ENCODE measurements around the gene PTPRH. TPM values are rescaled to one million over a fixed set of nuclear protein-coding genes. Genes with fewer than 3 reads are reported as not detected.
A peak's percentile ranks its signal among the peaks of the same experiment; 100 is the strongest.

Gene PTPRH
- total RNA-seq, 2 donors from 2014 or later = not detected

DNA sequence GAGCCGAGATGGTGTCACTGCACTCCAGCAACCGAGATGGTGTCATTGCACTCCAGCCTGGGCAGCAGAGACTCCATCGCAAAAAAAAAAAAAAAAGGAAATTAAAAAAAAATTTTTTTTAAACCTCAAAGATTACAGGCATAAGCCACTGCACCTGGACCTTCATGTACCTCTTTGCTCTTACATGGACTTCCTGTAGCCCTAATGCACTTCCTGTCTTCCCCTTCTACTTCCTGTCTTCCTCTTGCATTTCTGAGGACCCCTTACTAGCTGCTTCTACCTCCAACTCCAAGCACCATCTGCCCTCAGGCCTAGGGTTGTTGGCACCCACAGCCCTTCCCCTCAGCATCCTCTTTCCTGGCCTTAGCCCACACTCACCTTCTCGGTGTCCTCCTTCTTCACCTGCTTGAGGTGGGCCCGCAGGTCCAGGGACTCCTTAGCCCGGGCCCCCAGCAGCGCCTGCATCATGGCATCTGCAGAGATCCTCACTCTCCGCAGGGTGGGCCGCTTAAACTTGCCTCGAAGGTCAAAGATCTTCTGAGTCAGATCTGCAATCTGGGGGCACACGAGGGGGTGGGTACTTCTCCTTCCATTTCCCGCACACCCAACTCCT, 55.5 kb downstream of the PTPRH start:
- Mint-ChIP-seq H3K4me3 (no peak overlapping the region), H3K36me3 (ENCODE audit: low read depth) (no peaks in the 10 kb centered on the region), H3K9me3 (peaks cover 13% of the 10 kb centered on the region), H3K27me3 (peaks cover 11% of the 10 kb centered on the region), H3K4me1 (peaks cover 17% of the 10 kb centered on the region), H3K27ac (no peak overlapping the region)
- no peak for ATAC-seq (replicated peaks)

DNA sequence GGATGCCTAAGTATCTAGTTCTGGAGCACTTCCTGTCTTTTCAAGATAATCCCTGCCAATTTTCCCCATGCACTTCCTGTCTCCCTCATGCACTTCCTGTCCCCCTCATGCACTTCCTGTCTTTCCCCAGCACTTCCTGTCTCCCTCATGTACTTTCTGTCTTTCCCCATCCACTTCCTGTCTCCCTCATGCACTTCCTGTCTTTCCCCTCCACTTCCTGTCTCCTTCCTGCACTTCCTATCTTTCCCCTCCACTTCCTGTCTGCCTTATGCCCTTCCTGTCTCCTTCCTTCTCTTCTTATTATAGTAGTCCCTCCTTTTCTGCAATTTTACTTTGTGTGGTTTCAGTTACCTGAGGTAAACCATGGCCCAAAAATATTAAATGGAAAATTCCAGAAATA, 57.3 kb downstream of the PTPRH start:
- Mint-ChIP-seq H3K4me1 (peaks cover 17% of the 10 kb centered on the region), H3K9me3 (peaks cover 13% of the 10 kb centered on the region), H3K27me3 (peaks cover 19% of the 10 kb centered on the region), H3K4me3 (no peak overlapping the region), H3K36me3 (ENCODE audit: low read depth) (no peaks in the 10 kb centered on the region), H3K27ac (peak overlapping the region; percentile 47)
- no peak for ATAC-seq (replicated peaks)

DNA sequence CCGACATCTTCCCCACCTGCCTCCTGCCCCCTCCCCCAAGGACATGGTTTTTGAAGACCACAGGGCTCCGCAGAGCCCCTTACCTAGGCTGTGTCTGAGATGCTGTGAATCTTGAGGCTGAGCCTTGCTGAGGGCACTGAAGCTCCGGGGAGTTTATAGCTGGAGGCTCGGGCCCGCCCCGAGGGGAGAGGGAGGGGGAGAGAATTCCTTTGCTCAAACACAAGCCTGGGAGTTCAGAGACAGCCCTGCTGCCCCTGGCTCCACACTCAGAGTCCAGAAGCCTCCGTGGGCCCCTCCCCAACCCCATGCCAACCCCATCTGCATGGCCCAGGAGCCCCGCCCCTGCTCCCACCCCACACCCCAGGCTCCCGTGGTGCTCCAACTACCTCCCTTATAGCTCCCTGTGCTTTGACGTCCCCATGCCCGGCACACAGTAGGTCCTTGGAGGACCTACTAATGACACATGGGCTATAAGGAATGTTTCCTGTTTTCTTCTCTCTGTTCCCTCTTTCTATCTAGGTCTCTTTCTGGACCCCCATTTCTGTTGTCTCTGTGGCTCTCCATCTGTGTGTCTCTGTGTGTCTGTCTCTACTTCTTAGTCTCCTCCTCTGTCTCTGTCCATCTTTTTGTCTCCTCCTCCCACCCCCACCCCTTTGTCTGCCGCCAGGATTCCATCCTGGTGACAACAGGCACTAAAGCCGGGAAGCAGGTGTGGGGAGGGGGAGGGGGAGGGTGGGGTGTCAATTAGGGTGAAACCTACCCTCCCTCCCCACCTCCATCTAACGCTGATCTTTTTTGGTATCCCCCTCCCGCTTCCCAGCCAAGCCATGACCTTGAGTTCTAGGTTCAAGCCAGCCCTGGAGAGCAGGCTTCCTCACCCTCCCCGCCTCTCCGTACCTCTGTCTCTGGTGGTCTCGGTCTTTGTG, 60.0 kb downstream of the PTPRH start, which contains the start of gene TNNT1:
Gene TNNT1, minus strand, starts transcription at position 129 of the 926 bp plus-strand sequence. CDS start 2,049 bp downstream, outside the sequence.
- no peak within 1 kb of the TSS for H3K4me3 Mint-ChIP-seq
- H3K27me3 Mint-ChIP-seq = peaks cover 31% of the 10 kb centered on the region
- H3K27ac Mint-ChIP-seq = no peak within 1 kb of the TSS
- no peaks in the 10 kb centered on the region for H3K36me3 Mint-ChIP-seq (ENCODE audit: low read depth)
- H3K4me1 Mint-ChIP-seq = peaks cover 14% of the 10 kb centered on the region
- no peak for ATAC-seq (replicated peaks)
- H3K9me3 Mint-ChIP-seq = peaks cover 13% of the 10 kb centered on the region

DNA sequence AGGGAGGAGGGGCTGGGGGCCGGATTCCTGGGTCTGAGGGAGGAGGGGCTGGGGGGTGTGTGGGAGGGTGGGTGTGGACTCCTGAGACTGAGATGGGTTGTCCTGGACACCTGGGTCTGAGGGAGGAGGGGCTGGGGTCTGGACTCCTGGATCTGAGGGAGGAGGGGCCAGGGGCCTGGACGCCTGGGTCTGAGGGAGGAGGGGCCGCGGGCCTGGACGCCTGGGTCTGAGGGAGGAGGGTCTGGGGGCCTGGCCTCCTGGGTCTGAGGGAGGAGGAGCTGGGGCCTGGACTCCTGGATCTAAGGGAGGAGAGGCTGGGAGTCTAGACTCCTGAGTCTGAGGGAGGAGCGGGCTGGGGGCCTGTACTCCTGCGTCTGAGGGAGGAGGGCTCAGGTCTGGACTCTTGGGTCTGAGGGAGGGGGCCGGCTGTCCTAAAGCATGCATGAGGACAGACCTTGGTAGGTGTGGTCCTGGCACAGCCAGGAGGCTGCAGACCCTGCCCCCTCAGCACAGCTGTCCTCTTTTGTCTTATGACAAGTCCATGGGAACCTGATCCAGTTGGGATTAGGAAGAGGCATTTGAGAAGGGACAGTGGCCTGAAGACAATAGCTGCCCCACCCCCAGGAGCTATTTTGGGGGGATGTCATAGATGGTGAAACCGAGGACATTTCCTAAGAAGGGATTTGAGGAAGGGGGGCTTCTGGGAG, 61.6 kb downstream of the PTPRH start:
- ATAC-seq (replicated peaks) = no peak
- Mint-ChIP-seq H3K27ac (no peak overlapping the region), H3K27me3 (peaks cover 39% of the 10 kb centered on the region), H3K4me3 (no peak overlapping the region), H3K9me3 (peaks cover 10% of the 10 kb centered on the region), H3K36me3 (ENCODE audit: low read depth) (no peaks in the 10 kb centered on the region), H3K4me1 (peaks cover 6% of the 10 kb centered on the region)

DNA sequence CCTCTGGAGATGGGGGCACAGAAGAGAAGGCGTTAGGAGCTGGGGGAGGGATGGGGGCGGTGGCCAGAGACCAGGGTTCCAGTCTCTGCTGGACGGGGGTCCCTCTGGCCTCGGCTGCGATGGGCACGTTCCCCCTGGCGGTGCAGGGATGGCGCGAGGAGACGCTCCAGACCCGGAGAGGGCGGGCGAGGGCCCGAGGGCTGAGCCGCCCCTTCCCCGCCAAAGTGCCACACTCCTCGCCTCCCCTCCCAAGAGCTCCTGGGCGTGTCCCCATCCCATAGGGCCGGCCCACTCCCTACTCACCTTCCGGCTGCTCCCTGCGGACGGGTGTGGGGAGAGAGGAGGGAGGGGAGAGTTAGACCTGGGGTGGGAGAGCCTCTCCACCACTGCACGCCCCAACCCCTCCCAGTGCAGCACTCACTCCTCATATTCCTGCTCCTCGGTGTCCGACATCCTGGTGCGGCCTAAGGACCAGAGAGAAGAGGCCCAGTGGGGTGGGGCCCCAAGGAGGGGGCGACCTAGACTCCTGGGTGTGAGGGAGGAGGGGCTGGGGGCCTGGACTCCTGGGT, 62.5 kb downstream of the PTPRH start:
- Mint-ChIP-seq H3K27ac (no peak overlapping the region), H3K36me3 (ENCODE audit: low read depth) (no peaks in the 10 kb centered on the region), H3K27me3 (peaks cover 39% of the 10 kb centered on the region), H3K4me3 (no peak overlapping the region), H3K9me3 (peaks cover 4% of the 10 kb centered on the region), H3K4me1 (peaks cover under 1% of the 10 kb centered on the region)
- ATAC-seq (replicated peaks) = peak; percentile 14

DNA sequence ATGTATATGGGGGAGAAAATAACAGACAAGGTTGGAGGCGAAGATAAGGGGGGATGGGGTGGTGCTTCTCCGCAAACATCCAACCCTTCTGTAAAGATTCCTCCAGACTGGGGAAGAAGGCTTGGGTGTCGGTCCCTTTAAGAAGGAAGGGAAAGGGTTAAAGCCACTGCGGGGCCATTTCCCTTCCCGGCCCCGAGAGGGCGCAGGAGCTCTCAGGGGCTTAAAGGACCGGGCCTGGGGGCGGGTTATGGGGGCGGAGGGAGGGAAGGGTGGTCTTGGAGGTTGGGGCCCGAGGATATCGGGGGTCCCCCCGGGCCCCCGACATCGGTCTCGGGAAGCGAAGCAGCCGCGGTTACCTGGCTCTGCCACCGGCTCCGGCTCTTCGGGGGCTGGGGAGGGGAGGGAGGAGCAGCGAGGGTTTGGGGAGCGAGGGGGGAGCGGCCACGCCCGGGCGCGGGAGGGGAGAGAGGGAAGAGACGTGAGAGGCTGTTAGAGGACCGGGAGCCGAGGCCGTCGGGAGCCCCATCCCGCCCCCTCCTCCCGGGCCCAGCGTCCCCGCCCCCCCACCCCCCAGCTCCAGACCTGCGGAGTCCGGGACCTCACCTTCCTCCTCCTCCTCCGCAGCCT, 63.1 kb downstream of the PTPRH start:
- no peaks in the 10 kb centered on the region for H3K9me3 Mint-ChIP-seq
- H3K4me3 Mint-ChIP-seq = no peak overlapping the region
- H3K4me1 Mint-ChIP-seq = no peaks in the 10 kb centered on the region
- no peak for ATAC-seq (replicated peaks)
- H3K36me3 Mint-ChIP-seq (ENCODE audit: low read depth) = no peaks in the 10 kb centered on the region
- H3K27ac Mint-ChIP-seq = no peak overlapping the region
- peaks cover 40% of the 10 kb centered on the region for H3K27me3 Mint-ChIP-seq

DNA sequence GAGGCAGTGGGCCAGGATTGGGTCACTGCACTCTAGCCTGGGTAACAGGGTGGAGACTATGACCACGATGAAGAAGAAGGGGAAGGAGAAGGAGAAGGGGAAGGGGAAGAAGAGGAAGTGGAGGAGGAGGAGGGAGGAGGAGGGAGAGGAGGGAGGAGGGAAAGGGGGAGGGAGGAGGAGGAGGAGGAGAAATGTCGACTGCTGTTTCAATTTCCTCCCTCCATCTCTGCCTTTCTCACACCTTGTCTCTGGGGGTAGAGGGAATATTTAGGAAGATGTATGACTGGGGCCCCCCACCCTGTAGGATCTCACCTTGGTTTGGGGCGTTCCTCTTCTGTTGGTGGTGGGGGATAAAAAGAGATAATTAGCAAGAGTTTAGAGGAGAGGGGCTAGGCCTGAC, 64.1 kb downstream of the PTPRH start:
- Mint-ChIP-seq H3K9me3 (no peaks in the 10 kb centered on the region), H3K27ac (no peak overlapping the region), H3K4me1 (no peaks in the 10 kb centered on the region), H3K27me3 (peaks cover 45% of the 10 kb centered on the region), H3K36me3 (ENCODE audit: low read depth) (no peaks in the 10 kb centered on the region), H3K4me3 (no peak overlapping the region)
- no peak for ATAC-seq (replicated peaks)

DNA sequence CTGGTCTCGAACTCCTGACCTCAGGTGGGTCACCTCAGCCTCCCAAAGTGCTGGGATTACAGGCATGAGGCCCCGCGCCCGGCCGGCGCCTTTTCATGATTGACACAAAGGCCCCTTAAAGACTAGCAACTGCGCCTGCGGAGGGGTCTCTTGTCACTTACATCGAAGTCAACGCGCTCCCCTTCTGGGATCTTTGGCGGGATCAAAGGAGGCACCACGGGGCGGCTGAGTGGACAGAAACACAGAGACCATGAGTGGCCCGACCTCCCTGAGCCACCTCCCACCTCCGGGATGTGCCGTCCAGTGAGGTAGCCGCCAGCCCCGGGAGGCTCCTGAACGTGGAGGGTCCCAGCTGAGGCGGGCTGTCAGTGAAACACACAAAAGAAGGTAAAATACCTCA, 67.6 kb downstream of the PTPRH start:
- H3K4me3 Mint-ChIP-seq = no peak overlapping the region
- no peaks in the 10 kb centered on the region for H3K36me3 Mint-ChIP-seq (ENCODE audit: low read depth)

DNA sequence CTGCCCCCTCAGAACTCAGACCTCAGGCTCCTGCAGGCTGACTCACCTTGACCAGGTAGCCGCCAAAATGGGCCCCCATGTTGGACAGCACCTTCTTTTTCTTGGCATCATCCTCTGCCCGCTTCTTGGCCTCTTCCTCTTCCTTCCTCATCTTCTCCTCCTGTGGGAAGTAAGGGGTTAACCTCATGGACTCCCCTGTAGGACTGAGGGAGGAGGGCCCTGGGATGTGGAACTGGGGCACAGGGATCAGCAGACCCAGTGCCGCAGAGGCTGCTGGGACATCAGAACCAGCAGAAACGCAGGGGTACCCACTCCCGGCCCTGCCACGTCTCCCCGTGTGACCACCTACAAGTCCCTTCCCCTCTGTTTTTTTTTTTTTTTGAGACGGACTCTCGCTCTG, 71.4 kb downstream of the PTPRH start:
- peaks cover 13% of the 10 kb centered on the region for H3K27me3 Mint-ChIP-seq
- H3K36me3 Mint-ChIP-seq (ENCODE audit: low read depth) = no peaks in the 10 kb centered on the region
- H3K27ac Mint-ChIP-seq = no peak overlapping the region
- no peak for ATAC-seq (replicated peaks)
- H3K4me1 Mint-ChIP-seq = no peaks in the 10 kb centered on the region
- H3K4me3 Mint-ChIP-seq = no peak overlapping the region
- H3K9me3 Mint-ChIP-seq = no peaks in the 10 kb centered on the region

More for the DNA sequence above, 67.6 kb downstream of the PTPRH start:
- Mint-ChIP-seq H3K9me3 (no peaks in the 10 kb centered on the region), H3K4me1 (no peaks in the 10 kb centered on the region), H3K27ac (no peak overlapping the region), H3K27me3 (peaks cover 29% of the 10 kb centered on the region)
- no peak for ATAC-seq (replicated peaks)

DNA sequence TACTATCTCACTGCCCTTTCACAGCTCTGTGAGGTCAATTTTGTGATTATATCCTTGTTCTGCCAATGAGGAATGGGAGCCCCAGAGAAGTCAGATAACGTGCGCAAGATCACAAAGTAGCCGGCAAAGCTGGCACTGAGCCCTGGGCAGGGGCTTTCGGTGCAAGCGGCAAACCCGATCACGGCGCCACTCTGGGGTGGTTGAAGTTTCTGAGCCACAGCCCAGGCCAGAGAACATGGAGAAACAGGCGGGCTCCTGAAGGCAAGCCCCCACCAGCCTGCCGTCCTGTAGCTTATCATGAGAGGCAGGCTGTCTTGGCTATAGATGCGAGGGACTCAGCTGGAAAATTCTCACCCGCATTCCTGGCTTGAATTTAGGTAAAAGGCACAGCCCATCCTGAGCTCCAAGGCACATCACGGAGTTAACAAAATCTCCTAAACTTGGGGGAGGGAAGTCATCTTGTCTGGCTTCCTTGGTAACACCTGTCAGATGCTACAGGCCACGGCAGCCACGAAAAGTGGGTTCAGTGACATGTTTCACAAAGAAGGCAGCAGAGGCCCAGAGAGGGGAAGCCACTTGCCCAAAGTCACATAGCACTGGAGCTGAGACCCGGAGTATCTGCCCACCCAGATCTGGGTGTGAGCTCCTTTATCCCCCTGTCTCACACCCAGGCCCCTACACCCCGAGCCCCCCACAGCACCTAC, 72.8 kb downstream of the PTPRH start:
- Mint-ChIP-seq H3K27ac (no peak overlapping the region), H3K4me3 (no peak overlapping the region), H3K27me3 (peaks cover 14% of the 10 kb centered on the region), H3K4me1 (no peaks in the 10 kb centered on the region), H3K36me3 (ENCODE audit: low read depth) (no peaks in the 10 kb centered on the region), H3K9me3 (no peaks in the 10 kb centered on the region)
- ATAC-seq (replicated peaks) = no peak

DNA sequence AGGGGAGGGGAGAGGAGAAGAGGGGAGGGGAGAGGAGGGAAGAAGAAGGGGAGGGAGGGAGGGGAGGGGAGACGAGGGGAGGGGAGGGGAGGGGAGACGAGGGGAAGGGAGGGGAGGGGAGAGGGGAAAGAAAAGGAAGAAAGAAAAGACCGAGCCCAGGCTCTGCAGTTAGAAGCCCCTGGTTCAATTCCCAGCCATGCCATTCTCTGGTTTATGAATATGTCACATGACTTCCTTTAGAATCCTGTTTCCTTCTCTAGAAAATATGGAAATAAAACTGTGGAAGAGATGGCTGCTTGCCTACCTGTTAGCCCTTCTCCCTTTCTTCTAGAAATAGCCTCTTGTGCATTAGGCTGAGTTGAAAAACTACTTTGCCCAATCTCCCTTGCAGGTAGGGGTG, 74.6 kb downstream of the PTPRH start:
- H3K4me1 Mint-ChIP-seq = no peaks in the 10 kb centered on the region
- H3K4me3 Mint-ChIP-seq = no peak overlapping the region
- no peaks in the 10 kb centered on the region for H3K36me3 Mint-ChIP-seq (ENCODE audit: low read depth)
- H3K27ac Mint-ChIP-seq = no peak overlapping the region
- peaks cover 16% of the 10 kb centered on the region for H3K27me3 Mint-ChIP-seq
- ATAC-seq (replicated peaks) = no peak
- no peaks in the 10 kb centered on the region for H3K9me3 Mint-ChIP-seq

DNA sequence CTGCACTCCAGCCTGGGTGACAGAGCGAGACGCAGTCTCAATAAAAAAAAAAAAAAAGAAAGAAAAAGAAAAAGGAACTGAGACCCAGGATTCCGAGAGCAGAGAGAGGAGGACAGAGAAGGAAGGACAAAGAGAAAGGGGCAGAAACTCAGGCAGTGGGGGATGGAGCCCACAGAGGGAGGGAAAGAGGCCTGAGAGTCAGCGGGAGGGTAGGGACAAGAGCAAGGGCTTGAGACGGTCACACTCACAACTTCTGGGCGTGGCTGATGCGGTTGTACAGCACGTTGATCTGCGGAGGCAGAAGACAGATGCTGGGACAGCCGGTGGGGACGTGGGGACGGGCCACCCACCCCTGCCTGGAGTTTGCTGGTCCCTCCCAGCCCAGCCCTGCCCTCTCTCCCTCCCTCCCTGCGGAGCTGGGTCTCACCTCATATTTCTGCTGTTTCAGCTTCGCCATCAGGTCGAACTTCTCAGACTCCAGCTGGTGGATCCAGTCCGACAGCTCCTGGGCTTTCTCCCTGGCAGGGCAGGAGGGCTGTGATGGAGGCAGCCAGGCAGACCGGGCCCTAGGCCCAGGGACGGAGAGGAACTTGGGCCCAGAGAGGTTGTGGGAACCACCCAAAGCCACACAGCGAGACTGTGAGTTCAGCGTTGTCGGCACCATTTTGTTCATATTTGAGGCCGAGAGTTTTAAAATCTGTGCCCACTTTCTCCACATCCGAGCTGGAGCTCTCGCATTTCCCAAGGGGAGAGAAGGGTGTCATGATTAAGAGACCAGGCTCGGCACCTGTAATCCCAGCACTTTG, 75.5 kb downstream of the PTPRH start:
- no peak for ATAC-seq (replicated peaks)
- Mint-ChIP-seq H3K36me3 (ENCODE audit: low read depth) (no peaks in the 10 kb centered on the region), H3K27me3 (peaks cover 22% of the 10 kb centered on the region), H3K4me3 (no peak overlapping the region), H3K9me3 (no peaks in the 10 kb centered on the region), H3K27ac (no peak overlapping the region), H3K4me1 (no peaks in the 10 kb centered on the region)
